Endothelial cell (in vitro differentiated cells): ENCODE results near the gene GGT5. TPM values are rescaled to one million over a fixed set of nuclear protein-coding genes. Genes with fewer than 3 reads are reported as not detected.

Experiments used
- DNase-seq: peaks from one replicate; pipeline ENCODE4 v3.0.0; 2021; ENCODE audit warnings: low spot score
- H3K27ac Mint-ChIP-seq: one replicate; pipeline ENCODE4 v1.8.0; 2021; ENCODE audit warnings: mixed read lengths, inconsistent platforms; ENCODE audit not compliant: unreplicated experiment
- H3K27me3 Mint-ChIP-seq: one replicate; pipeline ENCODE4 v1.8.0; 2021; ENCODE audit warnings: mild to moderate bottlenecking, moderate library complexity, mixed read lengths, inconsistent platforms; ENCODE audit not compliant: unreplicated experiment
- H3K36me3 Mint-ChIP-seq: one replicate; pipeline ENCODE4 v1.8.0; 2021; ENCODE audit warnings: mild to moderate bottlenecking, low read depth, mixed read lengths, inconsistent platforms; ENCODE audit not compliant: unreplicated experiment
- H3K4me1 Mint-ChIP-seq: one replicate; pipeline ENCODE4 v1.8.0; 2021; ENCODE audit warnings: mild to moderate bottlenecking, mixed read lengths, inconsistent platforms; ENCODE audit not compliant: unreplicated experiment
- H3K4me3 Mint-ChIP-seq: one replicate; pipeline ENCODE4 v1.8.0; 2021; ENCODE audit warnings: mild to moderate bottlenecking, mixed read lengths, inconsistent platforms; ENCODE audit not compliant: unreplicated experiment
- H3K9me3 Mint-ChIP-seq: one replicate; pipeline ENCODE4 v1.8.0; 2021; ENCODE audit warnings: mixed read lengths, inconsistent platforms; ENCODE audit not compliant: unreplicated experiment
- total RNA-seq: library from RNA; stranded (reverse); fragmentation: NEBNext Ultra II Directional; extraction: Animal tissue kit (Norgen Biotek cat#: 25700); gene quantifications from one replicate; pipeline ENCODE4 v1.2.1, GENCODE V29; 2021; ENCODE audit not compliant: unreplicated experiment
- TF ChIP-seq, protein P1 (sequence below): fragments of 200-600 bp; sonication (generic); IDR thresholded peaks from one replicate; pipeline ENCODE4 v1.5.0; 2021; ENCODE audit warnings: antibody characterized with exemption; ENCODE audit not compliant: unreplicated experiment

Gene GGT5
- total RNA-seq, 1 donor from 2014 or later, result 1.6 TPM

DNA sequence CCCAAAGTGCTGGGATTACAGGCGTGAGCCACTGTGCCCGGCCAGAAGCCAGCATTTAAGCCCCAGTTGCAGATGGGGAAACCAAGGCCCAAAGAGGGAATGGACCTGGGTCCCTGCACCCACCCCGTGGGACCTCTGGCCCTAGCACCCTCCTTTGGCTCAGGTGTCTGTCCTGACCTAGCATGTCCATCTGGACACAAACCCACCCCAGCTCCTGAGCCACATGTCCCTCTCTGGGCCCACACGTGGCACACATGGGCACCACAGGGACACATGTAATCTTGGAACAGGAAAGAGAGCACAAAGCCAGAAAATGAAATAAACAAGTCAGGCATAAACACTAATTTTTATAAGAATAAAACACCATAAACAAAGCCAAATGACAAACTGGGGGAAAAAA lies 9.6 kb downstream of the GGT5 start:
- TF ChIP-seq, protein P1, sequence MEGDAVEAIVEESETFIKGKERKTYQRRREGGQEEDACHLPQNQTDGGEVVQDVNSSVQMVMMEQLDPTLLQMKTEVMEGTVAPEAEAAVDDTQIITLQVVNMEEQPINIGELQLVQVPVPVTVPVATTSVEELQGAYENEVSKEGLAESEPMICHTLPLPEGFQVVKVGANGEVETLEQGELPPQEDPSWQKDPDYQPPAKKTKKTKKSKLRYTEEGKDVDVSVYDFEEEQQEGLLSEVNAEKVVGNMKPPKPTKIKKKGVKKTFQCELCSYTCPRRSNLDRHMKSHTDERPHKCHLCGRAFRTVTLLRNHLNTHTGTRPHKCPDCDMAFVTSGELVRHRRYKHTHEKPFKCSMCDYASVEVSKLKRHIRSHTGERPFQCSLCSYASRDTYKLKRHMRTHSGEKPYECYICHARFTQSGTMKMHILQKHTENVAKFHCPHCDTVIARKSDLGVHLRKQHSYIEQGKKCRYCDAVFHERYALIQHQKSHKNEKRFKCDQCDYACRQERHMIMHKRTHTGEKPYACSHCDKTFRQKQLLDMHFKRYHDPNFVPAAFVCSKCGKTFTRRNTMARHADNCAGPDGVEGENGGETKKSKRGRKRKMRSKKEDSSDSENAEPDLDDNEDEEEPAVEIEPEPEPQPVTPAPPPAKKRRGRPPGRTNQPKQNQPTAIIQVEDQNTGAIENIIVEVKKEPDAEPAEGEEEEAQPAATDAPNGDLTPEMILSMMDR, result no peak
- H3K4me1 Mint-ChIP-seq, result no peaks in the 10 kb centered on the region
- no peak overlapping the region for H3K27ac Mint-ChIP-seq
- no peaks in the 10 kb centered on the region for H3K9me3 Mint-ChIP-seq
- H3K27me3 Mint-ChIP-seq, result no peaks in the 10 kb centered on the region
- H3K36me3 Mint-ChIP-seq, result no peaks in the 10 kb centered on the region
- no peak for DNase-seq
- no peak overlapping the region for H3K4me3 Mint-ChIP-seq

DNA sequence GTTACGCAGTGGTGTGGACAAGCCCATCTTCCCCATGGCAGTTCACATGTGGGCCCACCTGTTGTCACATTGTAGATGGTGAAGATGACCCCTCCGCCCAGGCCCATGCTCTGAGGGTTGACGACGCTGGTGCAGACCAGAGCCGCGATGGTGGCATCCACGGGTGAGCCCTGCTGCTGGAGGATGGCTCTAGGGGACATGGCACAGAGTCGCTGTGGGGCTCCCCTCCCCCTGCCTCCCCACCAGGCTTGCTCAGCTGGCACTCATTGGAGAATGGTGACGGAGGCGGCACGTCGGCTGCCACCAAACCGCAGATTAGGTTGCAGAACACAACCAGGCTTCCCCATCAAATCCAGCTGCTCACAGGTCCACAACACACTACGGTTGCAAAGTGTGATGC lies 11.1 kb downstream of the GGT5 start:
- H3K4me1 Mint-ChIP-seq, result no peaks in the 10 kb centered on the region
- TF ChIP-seq, protein P1, result no peak
- H3K9me3 Mint-ChIP-seq, result no peaks in the 10 kb centered on the region
- no peak overlapping the region for H3K27ac Mint-ChIP-seq
- DNase-seq, result no peak
- H3K4me3 Mint-ChIP-seq, result no peak overlapping the region
- H3K27me3 Mint-ChIP-seq, result no peaks in the 10 kb centered on the region
- H3K36me3 Mint-ChIP-seq, result no peaks in the 10 kb centered on the region

DNA sequence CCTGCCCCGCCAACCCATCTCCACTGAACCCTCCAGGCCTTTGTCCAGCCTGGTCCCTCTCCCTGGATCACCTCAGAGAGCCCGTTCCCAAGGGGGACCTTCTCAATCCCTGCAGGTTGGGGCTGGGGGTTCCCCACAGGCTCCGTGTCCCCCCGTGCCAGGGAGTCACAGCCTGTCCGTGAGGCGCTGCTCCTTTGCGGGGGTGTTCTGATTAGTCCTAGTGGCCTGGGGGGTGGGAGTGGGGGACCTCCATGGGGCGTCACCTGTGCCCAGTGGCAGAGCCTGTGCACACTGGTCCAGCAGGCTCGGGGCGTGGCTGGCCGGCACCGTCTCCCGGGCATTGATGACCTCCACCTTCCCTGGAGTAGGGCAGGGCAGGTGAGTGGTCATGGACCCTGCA lies 11.6 kb downstream of the GGT5 start:
- no peak overlapping the region for H3K27ac Mint-ChIP-seq

DNA sequence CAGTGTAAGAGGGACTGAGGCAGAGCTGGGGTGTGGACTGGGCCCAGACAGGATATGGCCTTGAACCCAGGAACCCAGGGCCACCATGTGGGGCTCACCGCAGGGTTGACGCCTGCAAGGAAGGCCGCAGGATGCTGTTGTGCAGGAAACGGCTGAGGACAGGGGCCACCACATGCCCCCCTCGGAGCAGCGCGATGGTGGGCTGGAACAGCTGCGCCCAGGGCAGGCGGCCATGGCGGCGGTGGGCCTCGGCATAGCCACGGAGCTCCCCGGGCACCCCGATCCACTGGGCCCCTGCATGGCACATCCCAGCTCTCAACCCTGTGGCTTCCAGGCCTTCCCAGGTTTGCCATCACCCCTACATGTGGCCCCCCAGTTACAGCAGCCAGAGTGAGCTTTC lies 12.2 kb downstream of the GGT5 start:
- DNase-seq, result no peak
- Mint-ChIP-seq H3K9me3 (no peaks in the 10 kb centered on the region), H3K36me3 (no peaks in the 10 kb centered on the region), H3K27ac (no peak overlapping the region), H3K27me3 (no peaks in the 10 kb centered on the region), H3K4me3 (no peak overlapping the region), H3K4me1 (no peaks in the 10 kb centered on the region)
- TF ChIP-seq, protein P1, result no peak

More for the DNA sequence above, 11.6 kb downstream of the GGT5 start:
- no peaks in the 10 kb centered on the region for H3K9me3 Mint-ChIP-seq
- DNase-seq, result no peak
- no peaks in the 10 kb centered on the region for H3K36me3 Mint-ChIP-seq
- H3K27me3 Mint-ChIP-seq, result no peaks in the 10 kb centered on the region
- TF ChIP-seq, protein P1, result no peak
- no peaks in the 10 kb centered on the region for H3K4me1 Mint-ChIP-seq
- no peak overlapping the region for H3K4me3 Mint-ChIP-seq

GRCh38 chr22:24232124-24232523 lies 12.8 kb downstream of the GGT5 start:
- DNase-seq, result no peak
- Mint-ChIP-seq H3K9me3 (no peaks in the 10 kb centered on the region), H3K4me3 (no peak overlapping the region), H3K27me3 (no peaks in the 10 kb centered on the region), H3K36me3 (no peaks in the 10 kb centered on the region), H3K4me1 (no peaks in the 10 kb centered on the region), H3K27ac (no peak overlapping the region)
- TF ChIP-seq, protein P1, result no peak
